LNCaP clone FGC (cell line): ENCODE measurements around the gene ECSIT.

Experiments
- DNase-seq: peaks from one replicate; pipeline ENCODE4 v3.0.0-alpha.2; 2011; ENCODE audit warnings: low read depth
- H3K4me3 ChIP-seq: 2 replicates; pipeline ENCODE4 v1.5.1; 2011; ENCODE audit warnings: mild to moderate bottlenecking, low read depth, low read length, control low read depth
- TF ChIP-seq, protein P1 (sequence below): IDR thresholded peaks from 2 replicates; pipeline ENCODE4 v1.5.1; 2012; ENCODE audit warnings: mild to moderate bottlenecking; ENCODE audit not compliant: control insufficient read depth, insufficient read depth; ENCODE audit errors: extremely low read depth

ECSIT gene

GRCh38 chr19:11495885-11496284 lies 33.0 kb downstream of the ECSIT start:
- DNase-seq, result no peak
- no peak overlapping the region for H3K4me3 ChIP-seq
- TF ChIP-seq, protein P1, sequence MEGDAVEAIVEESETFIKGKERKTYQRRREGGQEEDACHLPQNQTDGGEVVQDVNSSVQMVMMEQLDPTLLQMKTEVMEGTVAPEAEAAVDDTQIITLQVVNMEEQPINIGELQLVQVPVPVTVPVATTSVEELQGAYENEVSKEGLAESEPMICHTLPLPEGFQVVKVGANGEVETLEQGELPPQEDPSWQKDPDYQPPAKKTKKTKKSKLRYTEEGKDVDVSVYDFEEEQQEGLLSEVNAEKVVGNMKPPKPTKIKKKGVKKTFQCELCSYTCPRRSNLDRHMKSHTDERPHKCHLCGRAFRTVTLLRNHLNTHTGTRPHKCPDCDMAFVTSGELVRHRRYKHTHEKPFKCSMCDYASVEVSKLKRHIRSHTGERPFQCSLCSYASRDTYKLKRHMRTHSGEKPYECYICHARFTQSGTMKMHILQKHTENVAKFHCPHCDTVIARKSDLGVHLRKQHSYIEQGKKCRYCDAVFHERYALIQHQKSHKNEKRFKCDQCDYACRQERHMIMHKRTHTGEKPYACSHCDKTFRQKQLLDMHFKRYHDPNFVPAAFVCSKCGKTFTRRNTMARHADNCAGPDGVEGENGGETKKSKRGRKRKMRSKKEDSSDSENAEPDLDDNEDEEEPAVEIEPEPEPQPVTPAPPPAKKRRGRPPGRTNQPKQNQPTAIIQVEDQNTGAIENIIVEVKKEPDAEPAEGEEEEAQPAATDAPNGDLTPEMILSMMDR, result no peak

DNA sequence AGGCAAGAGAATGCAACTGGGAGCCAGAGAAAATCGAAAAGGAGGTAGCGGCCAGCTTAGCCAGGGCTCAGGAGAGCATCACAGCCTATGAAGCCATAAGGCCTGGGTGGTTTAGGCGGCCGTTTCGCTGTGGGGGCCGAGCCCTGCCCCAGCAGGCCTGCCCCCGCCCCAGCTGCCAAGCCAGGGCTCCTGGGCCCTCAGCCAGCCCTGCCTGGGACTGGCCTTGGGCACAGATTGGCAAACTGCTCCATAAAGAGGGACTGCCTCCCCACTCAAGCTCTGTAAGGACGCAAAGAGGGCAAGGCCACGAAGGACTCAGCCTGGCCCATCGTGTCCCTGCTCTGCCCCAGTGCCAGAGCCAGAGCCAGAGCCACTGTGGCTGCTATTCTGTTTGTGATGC lies 33.5 kb downstream of the ECSIT start:
- no peak overlapping the region for H3K4me3 ChIP-seq
- no peak for DNase-seq
- TF ChIP-seq, protein P1, result no peak

- TF ChIP-seq, protein P1, result no peak
- no peak overlapping the region for H3K4me3 ChIP-seq
- DNase-seq, result no peak
Measured at GRCh38 chr19:11494634-11495285, 34.2 kb downstream of the ECSIT start.

- no peak overlapping the region for H3K4me3 ChIP-seq
- TF ChIP-seq, protein P1, result no peak
- no peak for DNase-seq
Measured at GRCh38 chr19:11489378-11489777, 39.6 kb downstream of the ECSIT start.

DNA sequence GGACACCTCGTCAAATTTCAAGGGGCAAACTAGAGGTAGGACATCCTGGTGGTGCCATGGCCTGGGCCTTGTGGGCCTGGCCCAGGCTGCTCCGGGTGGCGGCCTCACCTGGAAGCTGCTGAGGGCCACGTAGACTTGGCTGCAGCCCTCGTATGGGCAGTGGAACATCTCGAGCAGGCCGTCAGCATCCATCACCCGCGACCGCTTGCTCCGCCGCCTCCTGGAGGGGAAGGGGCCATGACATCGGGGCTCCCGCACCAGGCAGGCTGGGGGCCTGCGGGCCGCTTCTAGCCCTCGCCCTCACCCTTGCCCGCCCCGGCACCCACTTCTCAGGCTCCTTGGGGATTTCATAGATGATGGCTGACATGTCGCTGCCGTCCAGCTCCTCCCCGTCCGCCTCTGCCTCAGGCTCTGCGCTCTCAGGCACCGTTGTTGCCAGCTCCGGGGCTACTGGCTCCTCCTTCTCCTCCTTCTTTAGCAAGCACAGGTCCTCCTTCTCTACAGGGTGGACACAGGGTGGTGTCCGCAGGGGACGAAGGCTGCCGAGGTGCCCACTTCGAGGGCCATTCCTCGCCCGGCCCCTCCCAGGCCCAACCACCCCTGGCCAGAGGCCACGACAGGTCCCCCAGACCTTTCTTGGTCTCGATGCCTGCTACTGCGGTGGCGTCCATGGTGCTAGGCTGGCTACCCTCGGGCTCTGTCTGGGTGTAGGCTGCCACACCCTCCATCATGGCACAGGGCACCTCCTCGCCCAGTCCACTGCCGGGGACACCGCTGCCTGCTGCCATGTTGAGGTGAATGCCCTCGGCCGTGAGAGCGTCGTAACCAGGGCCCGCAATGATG lies 42.1 kb downstream of the ECSIT start:
- TF ChIP-seq, protein P1, result no peak
- DNase-seq, result no peak
- no peak overlapping the region for H3K4me3 ChIP-seq

DNA sequence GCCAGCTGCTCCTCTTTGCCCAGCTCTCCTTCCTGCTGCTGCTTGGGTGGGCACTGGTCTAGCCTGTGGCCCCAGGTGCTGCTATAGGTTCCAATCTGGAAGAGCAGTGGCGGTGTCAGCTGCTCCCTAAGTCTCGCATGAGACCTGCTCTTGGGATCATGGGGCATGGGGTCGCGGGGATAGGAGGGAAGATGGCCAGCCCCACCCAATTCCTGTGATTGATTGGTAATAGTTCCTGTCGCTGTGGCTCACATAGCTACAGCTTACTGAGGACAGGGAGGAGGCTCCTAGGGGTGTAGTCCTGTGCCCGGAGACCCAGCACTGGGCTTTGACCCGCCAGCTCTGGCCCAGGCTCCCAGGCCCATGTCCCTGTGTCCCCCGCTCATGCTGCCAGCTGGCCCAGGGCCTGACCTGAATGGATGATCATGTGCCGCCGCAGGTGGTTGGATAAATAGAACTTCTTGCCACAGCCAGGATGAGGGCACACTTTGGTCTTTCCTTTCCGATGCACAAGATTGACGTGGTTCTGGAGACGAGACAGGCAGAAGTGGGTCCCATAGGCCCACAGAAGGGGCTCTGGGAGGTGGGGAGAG lies 43.6 kb downstream of the ECSIT start:
- TF ChIP-seq, protein P1, result no peak
- DNase-seq, result no peak
- no peak overlapping the region for H3K4me3 ChIP-seq
